HepG2 (cell line): ENCODE results near the gene PLPP3. TPM values are rescaled to one million over a fixed set of nuclear protein-coding genes. Genes with fewer than 3 reads are reported as not detected.

Experiments used
- CEBPG ChIP-seq: IDR thresholded peaks from 2 replicates; pipeline ENCODE4 v1.6.1; 2016
- CENPBD1 ChIP-seq: sonication (generic); formaldehyde crosslinking; IDR thresholded peaks from 2 replicates; pipeline ENCODE4 v1.8.0; 2022; ENCODE audit warnings: missing genetic modification reagents, low read depth, mild to moderate bottlenecking, borderline replicate concordance
- E2F5 ChIP-seq: sonication (generic); formaldehyde crosslinking; conservative IDR thresholded peaks from 2 replicates; pipeline ENCODE4 v1.4.0; 2020; ENCODE audit warnings: missing genetic modification reagents
- ETV5 ChIP-seq: IDR thresholded peaks from 2 replicates; pipeline ENCODE4 v1.6.1; 2018; ENCODE audit warnings: missing biosample characterization, missing genetic modification reagents, inconsistent platforms, borderline replicate concordance
- FOXJ3 ChIP-seq: sonication (generic); formaldehyde crosslinking; IDR thresholded peaks from 2 replicates; pipeline ENCODE4 v1.4.0; 2020; ENCODE audit warnings: missing genetic modification reagents, mild to moderate bottlenecking, borderline replicate concordance
- GFI1 ChIP-seq: sonication (generic); formaldehyde crosslinking; IDR thresholded peaks from 2 replicates; pipeline ENCODE4 v1.5.0; 2020; ENCODE audit warnings: missing genetic modification reagents, mild to moderate bottlenecking, borderline replicate concordance
- HOXA3 ChIP-seq: sonication (generic); formaldehyde crosslinking; IDR thresholded peaks from 2 replicates; pipeline ENCODE4 v1.5.0; 2020; ENCODE audit warnings: missing genetic modification reagents
- MED13 ChIP-seq: sonication (generic); formaldehyde crosslinking; IDR thresholded peaks from 2 replicates; pipeline ENCODE4 v1.5.0; 2020; ENCODE audit warnings: missing genetic modification reagents
- MEF2D ChIP-seq: sonication (generic); formaldehyde crosslinking; IDR thresholded peaks from 2 replicates; pipeline ENCODE4 v1.5.1; 2020; ENCODE audit warnings: mild to moderate bottlenecking, missing genetic modification reagents
- MTA3 ChIP-seq: sonication (generic); formaldehyde crosslinking; IDR thresholded peaks from 2 replicates; pipeline ENCODE4 v1.4.0; 2020; ENCODE audit warnings: missing genetic modification reagents
- MZF1 ChIP-seq: sonication (generic); formaldehyde crosslinking; IDR thresholded peaks from 2 replicates; pipeline ENCODE4 v1.8.1; 2023; ENCODE audit warnings: mild to moderate bottlenecking, missing genetic modification reagents, borderline replicate concordance
- NR2F6 ChIP-seq, 2 experiments: IDR thresholded peaks; 2 replicates each; pipeline ENCODE4 v1.6.1; 2016; ENCODE audit warnings: antibody characterized with exemption in 1 of 2, mild to moderate bottlenecking in 1 of 2
- PAXIP1 ChIP-seq: sonication (generic); formaldehyde crosslinking; conservative IDR thresholded peaks from 2 replicates; pipeline ENCODE4 v1.4.0; 2020; ENCODE audit warnings: mild to moderate bottlenecking, missing genetic modification reagents, moderate library complexity
- SIX1 ChIP-seq: sonication (generic); formaldehyde crosslinking; IDR thresholded peaks from 2 replicates; pipeline ENCODE4 v1.4.0; 2020; ENCODE audit warnings: missing genetic modification reagents, borderline replicate concordance
- SOX5 ChIP-seq: IDR thresholded peaks from 2 replicates; pipeline ENCODE4 v1.6.1; 2016; ENCODE audit warnings: borderline replicate concordance
- THRA ChIP-seq: sonication (generic); formaldehyde crosslinking; IDR thresholded peaks from 2 replicates; pipeline ENCODE4 v1.4.0; 2020; ENCODE audit warnings: missing genetic modification reagents, borderline replicate concordance
- ZFY ChIP-seq: sonication (generic); formaldehyde crosslinking; IDR thresholded peaks from 2 replicates; pipeline ENCODE4 v1.4.0; 2020; ENCODE audit warnings: missing genetic modification reagents
- ZGPAT ChIP-seq: IDR thresholded peaks from 2 replicates; pipeline ENCODE4 v1.6.1; 2016; ENCODE audit warnings: mild to moderate bottlenecking
- ZNF362 ChIP-seq: sonication (generic); formaldehyde crosslinking; IDR thresholded peaks from 2 replicates; pipeline ENCODE4 v1.4.0; 2020; ENCODE audit warnings: missing genetic modification reagents, mild to moderate bottlenecking, borderline replicate concordance
- ZNF530 ChIP-seq: sonication (generic); formaldehyde crosslinking; IDR thresholded peaks from 2 replicates; pipeline ENCODE4 v1.5.0; 2020; ENCODE audit warnings: low read depth, mild to moderate bottlenecking, missing genetic modification reagents
- ZNF598 ChIP-seq: sonication (generic); formaldehyde crosslinking; IDR thresholded peaks from 2 replicates; pipeline ENCODE4 v1.5.1; 2020; ENCODE audit warnings: mild to moderate bottlenecking, missing genetic modification reagents, borderline replicate concordance
- ZNF7 ChIP-seq: IDR thresholded peaks from 2 replicates; pipeline ENCODE4 v1.6.1; 2016; ENCODE audit warnings: missing biosample characterization, missing genetic modification reagents
- polyA plus RNA-seq, 8 experiments: library from polyadenylated mRNA; depleted of rRNA in 3 of 8; stranded (reverse) in 7 of 8; unstranded in 1 of 8; fragments of >200 nt; fragmentation: Illumina TruSeq in 4 of 8; extraction: Trizol in 4 of 8; gene quantifications; 2 replicates each; pipeline versions ENCODE4 v1.2.1 to v1.2.3, GENCODE V29; 2011 to 2016; ENCODE audit warnings: low read depth in 4 of 8, missing spikeins in 1 of 8, mixed read lengths in 1 of 8; ENCODE audit not compliant: insufficient read depth in 1 of 8
- total RNA-seq, 5 experiments: library from RNA; depleted of rRNA; stranded (reverse); fragments of >200 nt; fragmentation: Illumina TruSeq; extraction: Trizol; gene quantifications; 2 replicates each; pipeline ENCODE4 v1.2.3, GENCODE V29; 2016; ENCODE audit warnings: low read depth in 1 of 5

PLPP3 gene
- total and polyA plus RNA-seq, 2 of the 13 experiments (the other 11 are each of a cell fraction or from before 2014, with no cell fraction given), result 49.7 to 65.8 TPM

GRCh38 chr1:56496158-56496557, 83.2 kb downstream of the PLPP3 start (continued):
- TF ChIP-seq GFI1 (CRISPR knock-in tag), result peak; percentile 37; the same call in 1 of the 2 replicates
- TF ChIP-seq E2F5 (CRISPR knock-in tag), result no peak
- TF ChIP-seq NR2F6 (IDR thresholded peaks at IDR 0.05), result peak; percentile 74
- TF ChIP-seq NR2F6 (CRISPR knock-in tag; IDR thresholded peaks at IDR 0.05), result peak; percentile 69
- TF ChIP-seq CENPBD1, result no peak
- 0 out of 2 replicates have a peak, but pooled peaks have one; percentile 12 for TF ChIP-seq SIX1 (CRISPR knock-in tag)
- peak; percentile 72; the same call in 1 of the 2 replicates for TF ChIP-seq ZNF362
- TF ChIP-seq ZNF530 (CRISPR knock-in tag), result no peak
- TF ChIP-seq CEBPG (CRISPR knock-in tag), result peak; percentile 58
- 0 out of 2 replicates have a peak, but pooled peaks have one; percentile 46 for TF ChIP-seq ZGPAT (CRISPR knock-in tag)
- peak; percentile 21; the same call in 1 of the 2 replicates for TF ChIP-seq ZFY (CRISPR knock-in tag)
- TF ChIP-seq FOXJ3, result 0 out of 2 replicates have a peak, but pooled peaks have one; percentile 53
- no peak for TF ChIP-seq MTA3
- TF ChIP-seq THRA (CRISPR knock-in tag), result peak; percentile 81
- peak; percentile 43; the same call in 1 of the 2 replicates for TF ChIP-seq SOX5
- no peak for TF ChIP-seq ZNF7 (CRISPR knock-in tag)
- TF ChIP-seq HOXA3 (CRISPR knock-in tag), result no peak
- no peak for TF ChIP-seq ZNF598 (CRISPR knock-in tag)
- 0 out of 2 replicates have a peak, but pooled peaks have one; percentile 31 for TF ChIP-seq MEF2D
- peak; percentile 71 for TF ChIP-seq PAXIP1
- TF ChIP-seq MZF1 (CRISPR knock-in tag), result no peak
- 0 out of 2 replicates have a peak, but pooled peaks have one; percentile 9 for TF ChIP-seq MED13 (CRISPR knock-in tag)
- peak; percentile 55; the same call in 1 of the 2 replicates for TF ChIP-seq ETV5 (CRISPR knock-in tag)
